Stimulated activated memory B cell treated with anti-CD40 and anti-IgM and Interleukin-4, amounts not matched to agents 10 μg/mL and 1 μg/mL and 100 μg/mL, for 72 hours (primary cell): ENCODE measurements around the gene ANKMY1.
"Not testable (repeated sequence)": the region's sequence is repeated elsewhere in the genome, so short reads cannot be mapped to it uniquely, and the experiment has no call there.

ENCODE experiments used
- ATAC-seq: fragments of 150-1000 bp; cut with Tn5 transposase; 2 replicates; pipeline ENCODE4 v1.10.0; 2021
- H3K27ac Mint-ChIP-seq: one replicate; pipeline ENCODE4 v1.8.0; 2022; ENCODE audit warnings: mild to moderate bottlenecking, mixed read lengths
- H3K27me3 Mint-ChIP-seq: one replicate; pipeline ENCODE4 v1.8.0; 2022; ENCODE audit warnings: mixed read lengths
- H3K36me3 Mint-ChIP-seq: one replicate; pipeline ENCODE4 v1.8.0; 2022; ENCODE audit warnings: mixed read lengths
- H3K4me1 Mint-ChIP-seq: one replicate; pipeline ENCODE4 v1.8.0; 2022; ENCODE audit warnings: mixed read lengths
- H3K4me3 Mint-ChIP-seq: one replicate; pipeline ENCODE4 v1.8.0; 2022; ENCODE audit warnings: mild to moderate bottlenecking, moderate library complexity, mixed read lengths
- H3K9me3 Mint-ChIP-seq: one replicate; pipeline ENCODE4 v1.8.0; 2022; ENCODE audit warnings: mixed read lengths

Gene ANKMY1

GRCh38 chr2:240568678-240569522, 11.1 kb upstream of the ANKMY1 start:
- peak overlapping the region; percentile 79 for H3K27ac Mint-ChIP-seq
- peaks cover 19% of the 10 kb centered on the region for H3K36me3 Mint-ChIP-seq
- peak; percentile 25 for ATAC-seq
- H3K4me3 Mint-ChIP-seq = peak overlapping the region; percentile 88
- H3K9me3 Mint-ChIP-seq = no peaks in the 10 kb centered on the region
- H3K27me3 Mint-ChIP-seq = no peaks in the 10 kb centered on the region
- peaks cover 68% of the 10 kb centered on the region for H3K4me1 Mint-ChIP-seq

GRCh38 chr2:240567872-240568677, 10.3 kb upstream of the ANKMY1 start, which contains the start of gene RNPEPL1:
Gene RNPEPL1 (plus strand): TSS chr2:240568484. CDS start chr2:240568587, 103 bp downstream.
- H3K36me3 Mint-ChIP-seq = peaks cover 19% of the 10 kb centered on the region
- peak; percentile 64 for ATAC-seq
- peak within 1 kb of the TSS; percentile 89 for H3K4me3 Mint-ChIP-seq
- H3K9me3 Mint-ChIP-seq = no peaks in the 10 kb centered on the region
- H3K27me3 Mint-ChIP-seq = no peaks in the 10 kb centered on the region
- H3K27ac Mint-ChIP-seq = peak within 1 kb of the TSS; percentile 97
- peaks cover 68% of the 10 kb centered on the region for H3K4me1 Mint-ChIP-seq

- ATAC-seq = no peak
- Mint-ChIP-seq H3K4me1 (peaks cover 69% of the 10 kb centered on the region), H3K4me3 (peak overlapping the region; percentile 89), H3K36me3 (peaks cover 19% of the 10 kb centered on the region), H3K9me3 (no peaks in the 10 kb centered on the region), H3K27me3 (no peaks in the 10 kb centered on the region), H3K27ac (peak overlapping the region; percentile 97)
Observed at GRCh38 chr2:240567137-240567871, 9.5 kb upstream of the ANKMY1 start.

GRCh38 chr2:240566203-240567136, 8.7 kb upstream of the ANKMY1 start:
- ATAC-seq = peak; percentile 82
- Mint-ChIP-seq H3K4me1 (peaks cover 75% of the 10 kb centered on the region), H3K27me3 (no peaks in the 10 kb centered on the region), H3K9me3 (no peaks in the 10 kb centered on the region), H3K36me3 (peaks cover 24% of the 10 kb centered on the region), H3K4me3 (peak overlapping the region; percentile 89), H3K27ac (peak overlapping the region; percentile 97)

- peak; percentile 73 for ATAC-seq
- H3K9me3 Mint-ChIP-seq = no peaks in the 10 kb centered on the region
- H3K36me3 Mint-ChIP-seq = peaks cover 20% of the 10 kb centered on the region
- peaks cover 70% of the 10 kb centered on the region for H3K4me1 Mint-ChIP-seq
- no peaks in the 10 kb centered on the region for H3K27me3 Mint-ChIP-seq
- H3K27ac Mint-ChIP-seq = peak overlapping the region; percentile 97
- peak overlapping the region; percentile 89 for H3K4me3 Mint-ChIP-seq
Observed at GRCh38 chr2:240565333-240566202, 7.8 kb upstream of the ANKMY1 start.

- no peaks in the 10 kb centered on the region for H3K27me3 Mint-ChIP-seq
- peak overlapping the region; percentile 97 for H3K27ac Mint-ChIP-seq
- H3K9me3 Mint-ChIP-seq = no peaks in the 10 kb centered on the region
- H3K4me1 Mint-ChIP-seq = peaks cover 66% of the 10 kb centered on the region
- H3K4me3 Mint-ChIP-seq = peak overlapping the region; percentile 89
- ATAC-seq = no peak
- H3K36me3 Mint-ChIP-seq = peaks cover 18% of the 10 kb centered on the region
Observed at GRCh38 chr2:240564561-240565332, 7.0 kb upstream of the ANKMY1 start.

GRCh38 chr2:240563951-240564560, 6.3 kb upstream of the ANKMY1 start:
- Mint-ChIP-seq H3K4me1 (peaks cover 66% of the 10 kb centered on the region), H3K4me3 (no peak overlapping the region), H3K9me3 (no peaks in the 10 kb centered on the region), H3K27ac (peak overlapping the region; percentile 97), H3K36me3 (peaks cover 24% of the 10 kb centered on the region), H3K27me3 (no peaks in the 10 kb centered on the region)
- no peak for ATAC-seq

- peaks cover 32% of the 10 kb centered on the region for H3K36me3 Mint-ChIP-seq
- ATAC-seq, H3K9me3 Mint-ChIP-seq, H3K27me3 Mint-ChIP-seq, H3K27ac Mint-ChIP-seq, H3K4me3 Mint-ChIP-seq: not testable (repeated sequence)
- peaks cover 73% of the 10 kb centered on the region for H3K4me1 Mint-ChIP-seq
Observed at GRCh38 chr2:240563231-240563630, 5.4 kb upstream of the ANKMY1 start.

GRCh38 chr2:240561325-240561971, 3.7 kb upstream of the ANKMY1 start:
- no peaks in the 10 kb centered on the region for H3K27me3 Mint-ChIP-seq
- H3K4me1 Mint-ChIP-seq = peaks cover 69% of the 10 kb centered on the region
- peak overlapping the region; percentile 89 for H3K27ac Mint-ChIP-seq
- peak overlapping the region; percentile 91 for H3K4me3 Mint-ChIP-seq
- ATAC-seq = peak; percentile 0
- peaks cover 39% of the 10 kb centered on the region for H3K36me3 Mint-ChIP-seq
- H3K9me3 Mint-ChIP-seq = no peaks in the 10 kb centered on the region

GRCh38 chr2:240560480-240561324, 2.9 kb upstream of the ANKMY1 start:
- H3K27me3 Mint-ChIP-seq = no peaks in the 10 kb centered on the region
- ATAC-seq = peak; percentile 87
- peaks cover 64% of the 10 kb centered on the region for H3K4me1 Mint-ChIP-seq
- peak overlapping the region; percentile 91 for H3K4me3 Mint-ChIP-seq
- H3K27ac Mint-ChIP-seq = peak overlapping the region; percentile 89
- H3K36me3 Mint-ChIP-seq = peaks cover 41% of the 10 kb centered on the region
- H3K9me3 Mint-ChIP-seq = no peaks in the 10 kb centered on the region

- Mint-ChIP-seq H3K27me3 (no peaks in the 10 kb centered on the region), H3K4me1 (peaks cover 62% of the 10 kb centered on the region), H3K27ac (peak within 1 kb of the TSS; percentile 89), H3K9me3 (no peaks in the 10 kb centered on the region), H3K36me3 (peaks cover 41% of the 10 kb centered on the region), H3K4me3 (peak within 1 kb of the TSS; percentile 91)
- ATAC-seq = peak; percentile 86
Observed at GRCh38 chr2:240560084-240560479, 2.3 kb upstream of the ANKMY1 start, which contains the start of gene DUSP28. Gene DUSP28 (plus strand): TSS chr2:240560357. CDS start chr2:240560685, 328 bp downstream.
